Left ventricle myocardium inferior (tissue), 1 donor: Measurements from ENCODE around the gene PSMG2. TPM values are rescaled to one million over a fixed set of nuclear protein-coding genes. Genes with fewer than 3 reads are reported as not detected.

Source experiments
- DNase-seq: peaks from one replicate; pipeline ENCODE4 v3.0.0-alpha.2; 2020
- H3K27ac ChIP-seq: fragments of 200-600 bp; replicated peaks from 2 replicates; pipeline ENCODE4 v1.8.0; 2021
- H3K27me3 ChIP-seq: fragments of 200-600 bp; 2 replicates; pipeline ENCODE4 v1.8.0; 2021; ENCODE audit warnings: low read depth
- H3K36me3 ChIP-seq: fragments of 200-600 bp; 2 replicates; pipeline ENCODE4 v1.8.0; 2021
- H3K4me1 ChIP-seq: fragments of 200-600 bp; 2 replicates; pipeline ENCODE4 v1.8.0; 2021
- H3K4me3 ChIP-seq: fragments of 200-600 bp; 2 replicates; pipeline ENCODE4 v1.8.0; 2021; ENCODE audit warnings: mild to moderate bottlenecking, moderate library complexity
- H3K9me3 ChIP-seq: fragments of 200-600 bp; replicated peaks from 2 replicates; pipeline ENCODE4 v1.8.0; 2021
- CTCF ChIP-seq: fragments of 200-600 bp; IDR thresholded peaks from 2 replicates; pipeline ENCODE4 v1.8.0; 2021; ENCODE audit warnings: antibody characterized with exemption, mild to moderate bottlenecking, borderline replicate concordance
- intact Hi-C: fragments of 100-400 bp; cut with micrococcal nuclease; formaldehyde crosslinking; loops from one replicate; pipeline ENCODE4 v1.11.0; 2022
- total RNA-seq: library from RNA; stranded (reverse); fragmentation: NEBNext Ultra II Directional; extraction: Animal tissue kit (Norgen Biotek cat#: 25700); gene quantifications from one replicate; pipeline ENCODE4 v1.2.1, GENCODE V29; 2021
- donor health status: DM: no; HTN: yes; CAD: no; lungs with severe emphysema.

Gene PSMG2
- total RNA-seq, 1 donor from 2014 or later, result 39.5 TPM

GRCh38 chr18:12722731-12723130 is 19.9 kb downstream of the PSMG2 start:
- intact Hi-C loops, result no loop called here
- Histone ChIP-seq H3K9me3 (no peaks in the 10 kb centered on the region), H3K27ac (no peak overlapping the region), H3K4me3 (no peak overlapping the region), H3K4me1 (no peaks in the 10 kb centered on the region), H3K36me3 (peaks cover 89% of the 10 kb centered on the region), H3K27me3 (no peaks in the 10 kb centered on the region)
- TF ChIP-seq CTCF, result no peak
- DNase-seq, result no peak

GRCh38 chr18:12726331-12726730 is 23.5 kb downstream of the PSMG2 start:
- no peak overlapping the region for H3K4me3 ChIP-seq
- no peak overlapping the region for H3K27ac ChIP-seq
- no peaks in the 10 kb centered on the region for H3K27me3 ChIP-seq
- TF ChIP-seq CTCF, result no peak
- H3K4me1 ChIP-seq, result no peaks in the 10 kb centered on the region
- DNase-seq, result no peak
- intact Hi-C loops, result loop anchor here (5.0 kb wide), 1 partner anchor 206 kb away; no protein-coding TSS in a partner anchor
- no peaks in the 10 kb centered on the region for H3K9me3 ChIP-seq
- H3K36me3 ChIP-seq, result peaks cover 54% of the 10 kb centered on the region

- H3K4me3 ChIP-seq, result no peak overlapping the region
- peaks cover 48% of the 10 kb centered on the region for H3K36me3 ChIP-seq
- H3K9me3 ChIP-seq, result no peaks in the 10 kb centered on the region
- H3K27me3 ChIP-seq, result no peaks in the 10 kb centered on the region
- no peak overlapping the region for H3K27ac ChIP-seq
- DNase-seq, result no peak
- intact Hi-C loops, result loop anchor here (5.0 kb wide), 1 partner anchor 205 kb away; no protein-coding TSS in a partner anchor
- no peaks in the 10 kb centered on the region for H3K4me1 ChIP-seq
- TF ChIP-seq CTCF, result peak; percentile 93
Observed at GRCh38 chr18:12726774-12727550, 24.1 kb downstream of the PSMG2 start.

GRCh38 chr18:12737243-12737902 is 34.5 kb downstream of the PSMG2 start:
- intact Hi-C loops, result no loop called here
- no peak for TF ChIP-seq CTCF
- Histone ChIP-seq H3K27ac (no peak overlapping the region), H3K9me3 (no peaks in the 10 kb centered on the region), H3K27me3 (no peaks in the 10 kb centered on the region), H3K36me3 (no peaks in the 10 kb centered on the region), H3K4me3 (no peak overlapping the region), H3K4me1 (no peaks in the 10 kb centered on the region)
- no peak for DNase-seq

- DNase-seq, result no peak
- no peak overlapping the region for H3K4me3 ChIP-seq
- H3K9me3 ChIP-seq, result no peaks in the 10 kb centered on the region
- H3K27me3 ChIP-seq, result no peaks in the 10 kb centered on the region
- H3K36me3 ChIP-seq, result no peaks in the 10 kb centered on the region
- intact Hi-C loops, result no loop called here
- H3K4me1 ChIP-seq, result no peaks in the 10 kb centered on the region
- no peak overlapping the region for H3K27ac ChIP-seq
- TF ChIP-seq CTCF, result no peak
Observed at GRCh38 chr18:12741351-12741750, 38.5 kb downstream of the PSMG2 start.
